HCT116 (cell line): ENCODE data around the gene IL1RAPL1. TPM values are rescaled to one million over a fixed set of nuclear protein-coding genes. Genes with fewer than 3 reads are reported as not detected.

Experiments
- ATAC-seq: fragments of 200-7000 bp; cut with Tn5 transposase; 2 replicates; pipeline ENCODE4 v1.9.1; 2020; ENCODE audit warnings: mild to moderate bottlenecking, moderate library complexity
- BruUV-seq: library from RNA; stranded (reverse); fragments of 400-500 nt; replicated peaks from 2 replicates; lab custom pipeline; 2021; lab: Mats Ljungman, UMichigan
- CTCF ChIA-PET: fragments of 300-600 bp; sonication (Branson Sonifier 250); formaldehyde crosslinking; loops from one replicate; lab custom pipeline; 2021; ENCODE audit warnings: antibody characterized with exemption; lab: Charles Lee
- POLR2A ChIA-PET: fragments of 300-600, 350-600 bp; sonication (Branson Sonifier 250); formaldehyde crosslinking; loops from one replicate; lab custom pipeline; 2021; ENCODE audit warnings: antibody characterized with exemption; lab: Charles Lee
- RAD21 ChIA-PET, 2 experiments: fragments of 300-600 bp; sonication (Branson Sonifier 250); formaldehyde crosslinking; loops; one replicate each; lab custom pipeline; 2023; ENCODE audit warnings: low total read pairs in 2 of 2; ENCODE audit not compliant: uncharacterized antibody in 2 of 2, unreplicated experiment in 2 of 2, low non-redundant PET in 1 of 2; lab: Charles Lee
- DNase-seq: peaks from one replicate; pipeline ENCODE4 v3.0.0-alpha.2; 2010; ENCODE audit warnings: low read depth, low spot score
- H2AFZ ChIP-seq: fragments of 200-600 bp; shearing (Covaris generic), sonication (generic); 2 replicates; pipeline ENCODE4 v1.6.1; 2017; ENCODE audit warnings: low read depth, mixed run types, mixed read lengths, antibody characterized with exemption, low read length; ENCODE audit not compliant: poor library complexity, severe bottlenecking
- H3K27ac ChIP-seq: 2 replicates; pipeline ENCODE4 v1.5.1; 2012; ENCODE audit warnings: low read depth, low read length
- H3K27me3 ChIP-seq: fragments of 200-600 bp; sonication (generic); 2 replicates; pipeline ENCODE4 v1.6.1; 2016; ENCODE audit warnings: mixed run types, low read length, mixed read lengths; ENCODE audit not compliant: insufficient read depth
- H3K36me3 ChIP-seq, 2 experiments: fragments of 200-500 bp in 1 of 2; fragments of 200-600 bp in 1 of 2; sonication (Bioruptor generic) in 1 of 2; sonication (generic) in 1 of 2; 2 replicates each; pipeline versions ENCODE4 v1.5.1 to v1.6.1; 2014 to 2016; ENCODE audit warnings: low read length in 2 of 2, inconsistent platforms in 1 of 2, mixed read lengths in 1 of 2, mixed run types in 1 of 2; ENCODE audit not compliant: insufficient read depth in 2 of 2, control insufficient read depth in 1 of 2
- H3K4me1 ChIP-seq, 2 experiments: fragments of 200-600 bp in 1 of 2; sonication (generic) in 1 of 2; 2 replicates each; pipeline versions ENCODE4 v1.5.1 to v1.6.1; 2012 to 2017; ENCODE audit warnings: low read length in 2 of 2, inconsistent platforms in 1 of 2, mild to moderate bottlenecking in 1 of 2, mixed read lengths in 1 of 2, mixed run types in 1 of 2, moderate library complexity in 1 of 2; ENCODE audit not compliant: insufficient read depth in 2 of 2, control insufficient read depth in 1 of 2
- H3K4me2 ChIP-seq: fragments of 200-600 bp; sonication (generic); 2 replicates; pipeline ENCODE4 v1.6.1; 2017; ENCODE audit warnings: mixed run types, low read length, mixed read lengths
- H3K4me3 ChIP-seq, 2 experiments: fragments of 200-600 bp in 1 of 2; sonication (generic) in 1 of 2; replicated peaks in 1 of 2; 2 replicates each; pipeline ENCODE4 v1.5.1; 2011 to 2016; ENCODE audit warnings: low read length in 2 of 2, control low read depth in 1 of 2, low read depth in 1 of 2, mild to moderate bottlenecking in 1 of 2, mixed read lengths in 1 of 2, mixed run types in 1 of 2
- H3K79me2 ChIP-seq: fragments of 200-600 bp; sonication (generic); 2 replicates; pipeline ENCODE4 v1.6.1; 2017; ENCODE audit warnings: mild to moderate bottlenecking, mixed run types, low read length, moderate library complexity, mixed read lengths; ENCODE audit not compliant: insufficient read depth
- H3K9ac ChIP-seq: fragments of 200-600 bp; sonication (generic); 2 replicates; pipeline ENCODE4 v1.6.1; 2016; ENCODE audit warnings: low read length, mixed read lengths
- H3K9me2 ChIP-seq: fragments of 200-600 bp; sonication (generic), shearing (Covaris generic); 2 replicates; pipeline ENCODE4 v1.6.1; 2017; ENCODE audit warnings: mixed run types, mild to moderate bottlenecking, moderate library complexity; ENCODE audit not compliant: insufficient read depth
- H3K9me3 ChIP-seq, 2 experiments: fragments of 200-500 bp in 1 of 2; fragments of 200-600 bp in 1 of 2; sonication (Bioruptor generic) in 1 of 2; sonication (generic) in 1 of 2; 2 replicates each; pipeline ENCODE4 v1.6.1; 2014 to 2017; ENCODE audit warnings: low read length in 2 of 2, mixed read lengths in 2 of 2, inconsistent platforms in 1 of 2, low read depth in 1 of 2, mild to moderate bottlenecking in 1 of 2, mixed run types in 1 of 2, moderate library complexity in 1 of 2; ENCODE audit not compliant: control insufficient read depth in 1 of 2, insufficient read depth in 1 of 2
- H4K20me1 ChIP-seq: fragments of 200-600 bp; sonication (generic), shearing (Covaris generic); 2 replicates; pipeline ENCODE4 v1.6.1; 2017; ENCODE audit warnings: mixed run types, mild to moderate bottlenecking, moderate library complexity; ENCODE audit not compliant: insufficient read depth
- CEBPB ChIP-seq: IDR thresholded peaks from 2 replicates; pipeline ENCODE4 v1.6.1; 2012; ENCODE audit warnings: low read depth
- CTCF ChIP-seq, 3 experiments: fragments of 200-600 bp in 1 of 3; sonication (generic) in 1 of 3; IDR thresholded peaks in 2 of 3; conservative IDR thresholded peaks in 1 of 3; 2 replicates each; pipeline ENCODE4 v1.5.1; 2012 to 2017; ENCODE audit warnings: low read depth in 2 of 3, low read length in 2 of 3, antibody characterized with exemption in 1 of 3, borderline replicate concordance in 1 of 3, control low read depth in 1 of 3, mild to moderate bottlenecking in 1 of 3, mixed read lengths in 1 of 3, mixed run types in 1 of 3, moderate library complexity in 1 of 3; ENCODE audit not compliant: insufficient read depth in 1 of 3
- EGR1 ChIP-seq: IDR thresholded peaks from 2 replicates; pipeline ENCODE4 v1.6.1; 2012; ENCODE audit warnings: low read depth
- ELF1 ChIP-seq: IDR thresholded peaks from 2 replicates; pipeline ENCODE4 v1.6.1; 2012; ENCODE audit warnings: low read depth, borderline replicate concordance
- JUND ChIP-seq: IDR thresholded peaks from 2 replicates; pipeline ENCODE4 v1.6.1; 2012
- POLR2A ChIP-seq: IDR thresholded peaks from 2 replicates; pipeline ENCODE4 v1.7.0; 2011; ENCODE audit warnings: borderline replicate concordance; ENCODE audit not compliant: insufficient read depth, insufficient read length; ENCODE audit errors: extremely low read depth
- POLR2AphosphoS5 ChIP-seq: IDR thresholded peaks from 2 replicates; pipeline ENCODE4 v1.6.1; 2011; ENCODE audit warnings: mild to moderate bottlenecking, low read depth, low read length, moderate library complexity
- RAD21 ChIP-seq: IDR thresholded peaks from 2 replicates; pipeline ENCODE4 v1.6.1; 2012; ENCODE audit warnings: low read depth, mild to moderate bottlenecking
- SRF ChIP-seq: IDR thresholded peaks from 2 replicates; pipeline ENCODE4 v1.6.1; 2012; ENCODE audit warnings: low read depth
- TCF7L2 ChIP-seq: IDR thresholded peaks from 2 replicates; pipeline ENCODE4 v1.7.0; 2011; ENCODE audit warnings: borderline replicate concordance, inconsistent platforms; ENCODE audit not compliant: insufficient read depth, insufficient read length; ENCODE audit errors: extremely low read depth
- YY1 ChIP-seq: IDR thresholded peaks from 2 replicates; pipeline ENCODE4 v1.6.1; 2011; ENCODE audit warnings: low read length, low read depth, moderate library complexity, mild to moderate bottlenecking; ENCODE audit not compliant: insufficient replicate concordance; ENCODE audit errors: extremely low read depth
- ZFX ChIP-seq: fragments of 450-650 bp; IDR thresholded peaks from 2 replicates; pipeline ENCODE4 v1.6.1; 2017
- intact Hi-C: fragments of 100-400 bp; cut with micrococcal nuclease; formaldehyde crosslinking; loops from 2 replicates; pipeline ENCODE4 v1.10.0; 2022
- total RNA-seq: library from RNA; stranded (reverse); gene quantifications from one replicate; pipeline ENCODE4 v1.2.1, GENCODE V29; 2021; ENCODE audit not compliant: unreplicated experiment
- TF ChIP-seq, protein P1 (sequence below): IDR thresholded peaks from 2 replicates; pipeline ENCODE4 v1.6.1; 2012
- TF ChIP-seq, protein P2 (sequence below): IDR thresholded peaks from 2 replicates; pipeline ENCODE4 v1.6.1; 2012; ENCODE audit warnings: low read depth

IL1RAPL1 gene
- total RNA-seq, 1 experiment from 2014 or later: 2.8 TPM

DNA sequence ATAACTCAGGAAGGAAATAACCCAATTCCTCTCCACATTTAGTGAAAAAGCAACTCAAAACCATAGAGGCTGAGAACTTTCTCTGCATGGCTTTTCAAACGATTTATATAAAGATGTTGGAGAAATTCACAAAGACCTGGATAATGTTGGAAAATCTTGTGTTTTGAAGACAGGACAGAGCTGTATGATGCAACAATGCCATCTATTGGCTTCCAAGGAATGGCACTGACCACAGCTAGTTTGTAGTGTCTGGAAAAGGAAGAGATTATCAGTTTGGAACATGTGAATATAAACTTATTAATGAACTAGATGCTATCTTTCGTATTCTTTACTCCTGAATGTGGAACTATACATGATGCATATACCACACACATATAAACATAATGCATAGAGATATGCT is 503.6 kb downstream of the IL1RAPL1 start:
- ChIA-PET CTCF (interaction anchor here (0.9 kb wide), 1 partner anchor 496 kb away, joined by 3 read pairs; no protein-coding TSS in a partner anchor), RAD21 (no interaction called here), POLR2A (no interaction called here)
- H3K4me2 ChIP-seq: no peak overlapping the region
- TF ChIP-seq POLR2A (no peak), CEBPB (peak; percentile 18; the same call in 1 of the 2 replicates), TCF7L2 (no peak), CTCF (IDR thresholded peaks at IDR 0.05 in 2 of 3, conservative IDR thresholded peaks at IDR 0.05 in 1 of 3; ENCODE audit: borderline replicate concordance in 1 of 3, insufficient read depth in 1 of 3, low read depth in 2 of 3, low read length in 2 of 3) (peak in 2 of 3 experiments; percentile 13 to 44; a peak in 3 of 6 replicates), JUND (no peak), RAD21 (peak; percentile 64)
- DNase-seq: no peak
- BruUV-seq: no TSS peak
- no peak overlapping the region for H3K9ac ChIP-seq
- intact Hi-C loops: no loop called here
- no peak overlapping the region for H2AFZ ChIP-seq
- ATAC-seq: no peak
- H3K27me3 ChIP-seq: no peaks in the 10 kb centered on the region
- H3K79me2 ChIP-seq: no peaks in the 10 kb centered on the region
- H4K20me1 ChIP-seq: no peaks in the 10 kb centered on the region
- H3K27ac ChIP-seq: no peak overlapping the region
- H3K9me2 ChIP-seq: no peaks in the 10 kb centered on the region
- no peaks in the 10 kb centered on the region for H3K4me1 ChIP-seq
- no peak overlapping the region for H3K4me3 ChIP-seq
- no peaks in the 10 kb centered on the region for H3K9me3 ChIP-seq
- no peaks in the 10 kb centered on the region for H3K36me3 ChIP-seq

GRCh38 chrX:29107231-29107630 is 520.0 kb downstream of the IL1RAPL1 start:
- no peak overlapping the region for H2AFZ ChIP-seq
- H3K4me2 ChIP-seq: no peak overlapping the region
- ChIA-PET CTCF (no interaction called here), RAD21 (no interaction called here), POLR2A (no interaction called here)
- ATAC-seq (no peak), DNase-seq (no peak)
- H3K9ac ChIP-seq: no peak overlapping the region
- no peaks in the 10 kb centered on the region for H3K9me3 ChIP-seq
- H3K36me3 ChIP-seq: no peaks in the 10 kb centered on the region
- H3K79me2 ChIP-seq: no peaks in the 10 kb centered on the region
- intact Hi-C loops: no loop called here
- no peak overlapping the region for H3K27ac ChIP-seq
- BruUV-seq: no TSS peak
- no peaks in the 10 kb centered on the region for H3K27me3 ChIP-seq
- H3K4me1 ChIP-seq: no peaks in the 10 kb centered on the region
- no peak overlapping the region for H3K4me3 ChIP-seq
- no peaks in the 10 kb centered on the region for H3K9me2 ChIP-seq
- H4K20me1 ChIP-seq: no peaks in the 10 kb centered on the region
- TF ChIP-seq, protein P1, sequence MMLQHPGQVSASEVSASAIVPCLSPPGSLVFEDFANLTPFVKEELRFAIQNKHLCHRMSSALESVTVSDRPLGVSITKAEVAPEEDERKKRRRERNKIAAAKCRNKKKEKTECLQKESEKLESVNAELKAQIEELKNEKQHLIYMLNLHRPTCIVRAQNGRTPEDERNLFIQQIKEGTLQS: no peak
- TF ChIP-seq SRF (no peak), POLR2AphosphoS5 (no peak), POLR2A (no peak), YY1 (no peak), ELF1 (no peak), EGR1 (no peak), TCF7L2 (no peak), ZFX (no peak)
- TF ChIP-seq, protein P2, sequence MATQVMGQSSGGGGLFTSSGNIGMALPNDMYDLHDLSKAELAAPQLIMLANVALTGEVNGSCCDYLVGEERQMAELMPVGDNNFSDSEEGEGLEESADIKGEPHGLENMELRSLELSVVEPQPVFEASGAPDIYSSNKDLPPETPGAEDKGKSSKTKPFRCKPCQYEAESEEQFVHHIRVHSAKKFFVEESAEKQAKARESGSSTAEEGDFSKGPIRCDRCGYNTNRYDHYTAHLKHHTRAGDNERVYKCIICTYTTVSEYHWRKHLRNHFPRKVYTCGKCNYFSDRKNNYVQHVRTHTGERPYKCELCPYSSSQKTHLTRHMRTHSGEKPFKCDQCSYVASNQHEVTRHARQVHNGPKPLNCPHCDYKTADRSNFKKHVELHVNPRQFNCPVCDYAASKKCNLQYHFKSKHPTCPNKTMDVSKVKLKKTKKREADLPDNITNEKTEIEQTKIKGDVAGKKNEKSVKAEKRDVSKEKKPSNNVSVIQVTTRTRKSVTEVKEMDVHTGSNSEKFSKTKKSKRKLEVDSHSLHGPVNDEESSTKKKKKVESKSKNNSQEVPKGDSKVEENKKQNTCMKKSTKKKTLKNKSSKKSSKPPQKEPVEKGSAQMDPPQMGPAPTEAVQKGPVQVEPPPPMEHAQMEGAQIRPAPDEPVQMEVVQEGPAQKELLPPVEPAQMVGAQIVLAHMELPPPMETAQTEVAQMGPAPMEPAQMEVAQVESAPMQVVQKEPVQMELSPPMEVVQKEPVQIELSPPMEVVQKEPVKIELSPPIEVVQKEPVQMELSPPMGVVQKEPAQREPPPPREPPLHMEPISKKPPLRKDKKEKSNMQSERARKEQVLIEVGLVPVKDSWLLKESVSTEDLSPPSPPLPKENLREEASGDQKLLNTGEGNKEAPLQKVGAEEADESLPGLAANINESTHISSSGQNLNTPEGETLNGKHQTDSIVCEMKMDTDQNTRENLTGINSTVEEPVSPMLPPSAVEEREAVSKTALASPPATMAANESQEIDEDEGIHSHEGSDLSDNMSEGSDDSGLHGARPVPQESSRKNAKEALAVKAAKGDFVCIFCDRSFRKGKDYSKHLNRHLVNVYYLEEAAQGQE: no peak
